Measurements from ENCODE around the gene DPF3. TPM values are rescaled to one million over a fixed set of nuclear protein-coding genes. Genes with fewer than 3 reads are reported as not detected.

Gene DPF3
- total and polyA plus RNA-seq, 4 donors: 0.17 to 3.9 (median 0.52) TPM

DNA sequence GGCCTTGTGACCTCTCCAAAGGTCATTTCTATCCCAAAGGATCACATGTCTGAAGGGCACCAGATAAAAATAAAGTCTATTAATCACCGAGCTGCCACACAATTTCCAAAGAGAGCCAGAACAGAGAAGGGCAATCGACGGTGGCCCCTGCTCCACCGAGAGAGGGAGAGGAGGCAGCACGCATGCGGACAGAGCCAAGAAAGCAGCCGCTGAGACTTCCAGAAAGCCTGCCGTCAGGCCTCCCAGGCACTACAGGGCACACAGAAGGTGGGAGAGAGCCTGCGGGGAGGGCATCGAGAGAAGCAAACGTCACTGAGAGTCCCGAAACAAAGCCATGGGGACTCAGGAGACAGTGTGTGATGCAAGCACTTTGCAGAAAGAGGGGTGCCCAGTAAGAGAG, 182.0 kb downstream of the DPF3 start:
- WGBS, 2 donors: 90 to 93% methylated on average over 12 of the region's 12 CpGs
- Histone ChIP-seq H3K4me3 (no peak overlapping the region), H3K27me3 (ENCODE audit: control insufficient read depth in 3 of 3, insufficient read depth in 3 of 3, low read length in 2 of 3) (no peaks in the 10 kb centered on the region), H3K9ac (ENCODE audit: insufficient read depth in 1 of 2, low read length in 2 of 2) (no peak overlapping the region), H3K36me3 (ENCODE audit: control insufficient read depth in 4 of 4, insufficient read depth in 4 of 4, low read length in 4 of 4) (no peaks in the 10 kb centered on the region), H3K4me1 (ENCODE audit: control insufficient read depth in 5 of 5, insufficient read depth in 5 of 5, low read length in 5 of 5) (peaks cover 0 to 14% (median 3%) of the 10 kb centered on the region in 5 donors), H3K27ac (ENCODE audit: low read depth in 1 of 2, low read length in 1 of 2) (peak overlapping the region in 1 of 2 donors; percentile 54), H3K9me3 (ENCODE audit: control insufficient read depth in 4 of 4, insufficient read depth in 3 of 4, low read length in 3 of 4) (no peaks in the 10 kb centered on the region)
- TF ChIP-seq, protein P1, sequence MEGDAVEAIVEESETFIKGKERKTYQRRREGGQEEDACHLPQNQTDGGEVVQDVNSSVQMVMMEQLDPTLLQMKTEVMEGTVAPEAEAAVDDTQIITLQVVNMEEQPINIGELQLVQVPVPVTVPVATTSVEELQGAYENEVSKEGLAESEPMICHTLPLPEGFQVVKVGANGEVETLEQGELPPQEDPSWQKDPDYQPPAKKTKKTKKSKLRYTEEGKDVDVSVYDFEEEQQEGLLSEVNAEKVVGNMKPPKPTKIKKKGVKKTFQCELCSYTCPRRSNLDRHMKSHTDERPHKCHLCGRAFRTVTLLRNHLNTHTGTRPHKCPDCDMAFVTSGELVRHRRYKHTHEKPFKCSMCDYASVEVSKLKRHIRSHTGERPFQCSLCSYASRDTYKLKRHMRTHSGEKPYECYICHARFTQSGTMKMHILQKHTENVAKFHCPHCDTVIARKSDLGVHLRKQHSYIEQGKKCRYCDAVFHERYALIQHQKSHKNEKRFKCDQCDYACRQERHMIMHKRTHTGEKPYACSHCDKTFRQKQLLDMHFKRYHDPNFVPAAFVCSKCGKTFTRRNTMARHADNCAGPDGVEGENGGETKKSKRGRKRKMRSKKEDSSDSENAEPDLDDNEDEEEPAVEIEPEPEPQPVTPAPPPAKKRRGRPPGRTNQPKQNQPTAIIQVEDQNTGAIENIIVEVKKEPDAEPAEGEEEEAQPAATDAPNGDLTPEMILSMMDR (IDR thresholded peaks at IDR 0.05; ENCODE audit: control extremely low read depth, extremely low read depth): no peak
- DNase-seq: no peak
- ATAC-seq (ENCODE audit: insufficient read depth, low FRiP score): no peak

DNA sequence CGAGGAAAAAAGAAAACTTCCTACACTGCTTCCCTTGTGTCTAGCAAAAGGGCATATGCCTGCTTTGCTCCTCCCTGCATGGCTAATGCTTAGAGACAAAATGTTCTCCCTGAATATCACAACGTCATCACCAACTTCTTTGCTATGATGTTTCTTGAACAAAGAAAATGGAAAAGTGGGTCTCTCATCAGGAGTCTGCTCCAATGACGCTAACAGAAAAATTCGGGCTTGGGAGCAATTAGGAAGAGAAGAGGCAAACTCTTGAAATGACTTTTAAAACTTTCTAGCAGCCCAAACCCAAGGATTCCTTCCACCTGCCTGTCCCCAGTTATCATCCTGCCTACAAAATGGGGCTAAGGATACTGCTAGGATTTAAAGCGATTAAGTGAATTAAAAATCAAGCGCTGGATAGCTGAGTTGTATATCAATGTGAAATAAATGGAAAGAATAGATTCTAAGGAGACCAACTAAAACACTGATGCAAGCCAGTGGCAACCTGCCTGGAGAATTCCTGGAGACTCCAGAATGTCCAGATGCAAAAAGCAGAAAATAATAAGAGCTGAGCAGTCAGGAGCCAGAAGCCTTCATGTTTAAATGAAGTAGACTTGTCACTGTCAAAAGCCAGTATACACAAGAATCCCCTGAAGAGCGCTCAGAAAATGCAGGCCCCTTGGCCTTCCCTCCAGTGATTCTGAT, 183.8 kb downstream of the DPF3 start:
- Histone ChIP-seq H3K27ac (ENCODE audit: low read depth in 1 of 2, low read length in 1 of 2) (no peak overlapping the region), H3K36me3 (ENCODE audit: control insufficient read depth in 4 of 4, insufficient read depth in 4 of 4, low read length in 4 of 4) (no peaks in the 10 kb centered on the region), H3K4me3 (no peak overlapping the region), H3K4me1 (ENCODE audit: control insufficient read depth in 5 of 5, insufficient read depth in 5 of 5, low read length in 5 of 5) (peaks cover 0 to 7% (median 2%) of the 10 kb centered on the region in 5 donors), H3K9me3 (ENCODE audit: control insufficient read depth in 4 of 4, insufficient read depth in 3 of 4, low read length in 3 of 4) (no peaks in the 10 kb centered on the region), H3K9ac (ENCODE audit: insufficient read depth in 1 of 2, low read length in 2 of 2) (no peak overlapping the region), H3K27me3 (ENCODE audit: control insufficient read depth in 3 of 3, insufficient read depth in 3 of 3, low read length in 2 of 3) (no peaks in the 10 kb centered on the region)
- DNase-seq (no peak), ATAC-seq (ENCODE audit: insufficient read depth, low FRiP score) (no peak)
- WGBS, 2 donors: 90 to 94% methylated on average over 7 of the region's 7 CpGs
- TF ChIP-seq, protein P1 (IDR thresholded peaks at IDR 0.05; ENCODE audit: control extremely low read depth, extremely low read depth): no peak

DNA sequence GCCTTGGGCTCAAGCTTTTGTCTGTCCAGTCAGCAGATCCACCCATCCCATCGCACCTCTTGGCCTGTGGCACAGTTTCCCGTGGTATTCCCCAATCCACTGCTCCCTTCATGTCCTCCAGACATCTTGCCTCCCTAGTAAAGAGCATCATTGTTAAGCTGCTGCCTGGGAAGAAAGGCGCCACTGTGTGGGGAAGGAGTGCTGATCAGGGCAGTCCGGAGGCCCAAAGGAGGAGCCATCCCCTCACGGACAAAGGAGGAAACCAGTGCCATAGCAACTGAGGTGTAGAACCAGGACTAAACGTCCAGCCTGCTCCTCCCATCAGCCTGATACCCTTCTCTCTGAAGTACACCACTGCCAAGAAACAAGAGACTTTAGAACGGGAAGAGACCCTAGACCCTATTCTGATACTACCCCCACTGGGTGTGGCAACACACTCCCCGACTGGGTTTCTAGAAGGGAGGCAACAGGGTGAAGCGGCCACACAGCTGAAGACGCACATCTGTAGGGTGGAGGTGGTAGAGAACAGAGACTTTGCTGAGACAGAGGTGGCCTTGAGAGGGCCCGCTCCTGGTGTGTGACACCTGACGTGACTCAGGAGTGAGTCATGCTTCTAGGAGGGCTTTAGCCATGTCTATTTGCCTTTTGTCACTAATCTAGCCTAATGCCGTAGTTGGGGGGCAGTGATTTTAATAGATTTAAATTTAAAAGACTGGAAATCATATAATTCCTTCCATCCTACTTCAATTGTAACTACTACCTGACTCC, 185.0 kb downstream of the DPF3 start:
- 84 to 92% methylated on average over 13 of the region's 13 CpGs for WGBS, 2 donors
- H3K9ac ChIP-seq (ENCODE audit: insufficient read depth in 1 of 2, low read length in 2 of 2): no peak overlapping the region
- TF ChIP-seq, protein P1 (IDR thresholded peaks at IDR 0.05; ENCODE audit: control extremely low read depth, extremely low read depth): no peak
- DNase-seq (no peak), ATAC-seq (ENCODE audit: insufficient read depth, low FRiP score) (no peak)
- no peak overlapping the region for H3K4me3 ChIP-seq
- H3K36me3 ChIP-seq (ENCODE audit: control insufficient read depth in 4 of 4, insufficient read depth in 4 of 4, low read length in 4 of 4): no peaks in the 10 kb centered on the region
- H3K4me1 ChIP-seq (ENCODE audit: control insufficient read depth in 5 of 5, insufficient read depth in 5 of 5, low read length in 5 of 5): no peaks in the 10 kb centered on the region
- H3K27me3 ChIP-seq (ENCODE audit: control insufficient read depth in 3 of 3, insufficient read depth in 3 of 3, low read length in 2 of 3): no peaks in the 10 kb centered on the region
- H3K9me3 ChIP-seq (ENCODE audit: control insufficient read depth in 4 of 4, insufficient read depth in 3 of 4, low read length in 3 of 4): no peaks in the 10 kb centered on the region
- no peak overlapping the region for H3K27ac ChIP-seq (ENCODE audit: low read depth in 1 of 2, low read length in 1 of 2)

Data from lung (tissue), 12 donors.